Parathyroid adenoma (tissue), 2 donors: Measurements from ENCODE around the gene CFAP100.

Experiments used
- H2AFZ ChIP-seq: fragments of 300-600 bp; sonication (generic); one replicate; pipeline ENCODE4 v1.7.0; 2017; ENCODE audit warnings: antibody characterized with exemption, mild to moderate bottlenecking
- H3K27ac ChIP-seq: fragments of 300-600 bp; sonication (generic); one replicate; pipeline ENCODE4 v1.7.0; 2017
- H3K27me3 ChIP-seq: fragments of 300-600 bp; sonication (generic); one replicate; pipeline ENCODE4 v1.7.0; 2017; ENCODE audit warnings: low read length; ENCODE audit not compliant: control insufficient read depth, insufficient read depth
- H3K36me3 ChIP-seq: fragments of 300-600 bp; sonication (generic); one replicate; pipeline ENCODE4 v1.7.0; 2017; ENCODE audit warnings: low read length; ENCODE audit not compliant: control insufficient read depth, insufficient read depth
- H3K4me1 ChIP-seq: fragments of 300-600 bp; sonication (generic); one replicate; pipeline ENCODE4 v1.7.0; 2017; ENCODE audit warnings: control low read depth
- H3K4me2 ChIP-seq: fragments of 300-600 bp; sonication (generic); one replicate; pipeline ENCODE4 v1.7.0; 2017; ENCODE audit warnings: low read length
- H3K4me3 ChIP-seq: fragments of 300-600 bp; sonication (generic); one replicate; pipeline ENCODE4 v1.7.0; 2017; ENCODE audit warnings: low read depth, low read length
- H3K79me2 ChIP-seq: fragments of 300-600 bp; sonication (generic); one replicate; pipeline ENCODE4 v1.7.0; 2017; ENCODE audit warnings: control low read depth
- H3K9ac ChIP-seq: fragments of 300-600 bp; sonication (generic); one replicate; pipeline ENCODE4 v1.7.0; 2017; ENCODE audit warnings: mild to moderate bottlenecking
- H3K9me3 ChIP-seq: fragments of 300-600 bp; sonication (generic); one replicate; pipeline ENCODE4 v1.7.0; 2017; ENCODE audit warnings: low read length; ENCODE audit not compliant: control insufficient read depth
- CTCF ChIP-seq: fragments of 300-600 bp; sonication (generic); IDR thresholded peaks from one replicate; pipeline ENCODE4 v1.7.0; 2017; ENCODE audit warnings: antibody characterized with exemption, mild to moderate bottlenecking
- donor health status: primary hyperparathyroidism.

Gene CFAP100

GRCh38 chr3:126433496-126434263 lies 39.0 kb downstream of the CFAP100 start:
- H3K4me2 ChIP-seq = no peak overlapping the region
- H3K4me3 ChIP-seq = no peak overlapping the region
- H2AFZ ChIP-seq = no peak overlapping the region
- no peaks in the 10 kb centered on the region for H3K9me3 ChIP-seq
- H3K4me1 ChIP-seq = no peaks in the 10 kb centered on the region
- no peak overlapping the region for H3K27ac ChIP-seq
- H3K9ac ChIP-seq = no peak overlapping the region
- no peaks in the 10 kb centered on the region for H3K79me2 ChIP-seq
- no peaks in the 10 kb centered on the region for H3K36me3 ChIP-seq
- no peak for TF ChIP-seq CTCF
- H3K27me3 ChIP-seq = no peaks in the 10 kb centered on the region

- TF ChIP-seq CTCF = no peak
- no peaks in the 10 kb centered on the region for H3K36me3 ChIP-seq
- no peaks in the 10 kb centered on the region for H3K27me3 ChIP-seq
These were observed 39.5 kb downstream of the CFAP100 start for GRCh38 chr3:126434264-126434590.

GRCh38 chr3:126434931-126435411 lies 40.3 kb downstream of the CFAP100 start:
- no peak overlapping the region for H3K9ac ChIP-seq
- H3K4me3 ChIP-seq = no peak overlapping the region
- TF ChIP-seq CTCF = no peak
- no peak overlapping the region for H3K4me2 ChIP-seq
- no peaks in the 10 kb centered on the region for H3K4me1 ChIP-seq
- no peaks in the 10 kb centered on the region for H3K79me2 ChIP-seq
- no peak overlapping the region for H3K27ac ChIP-seq
- H3K9me3 ChIP-seq = no peaks in the 10 kb centered on the region
- H2AFZ ChIP-seq = no peak overlapping the region
- H3K36me3 ChIP-seq = no peaks in the 10 kb centered on the region
- H3K27me3 ChIP-seq = no peaks in the 10 kb centered on the region

More at GRCh38 chr3:126434264-126434590, 39.5 kb downstream of the CFAP100 start:
- H3K4me3 ChIP-seq = no peak overlapping the region
- no peak overlapping the region for H3K9ac ChIP-seq
- no peak overlapping the region for H3K4me2 ChIP-seq
- no peak overlapping the region for H3K27ac ChIP-seq
- no peaks in the 10 kb centered on the region for H3K79me2 ChIP-seq
- H3K9me3 ChIP-seq = no peaks in the 10 kb centered on the region
- H3K4me1 ChIP-seq = no peaks in the 10 kb centered on the region
- H2AFZ ChIP-seq = no peak overlapping the region

GRCh38 chr3:126435456-126436315 lies 41.0 kb downstream of the CFAP100 start:
- no peaks in the 10 kb centered on the region for H3K36me3 ChIP-seq
- no peak overlapping the region for H3K9ac ChIP-seq
- no peak for TF ChIP-seq CTCF
- no peak overlapping the region for H2AFZ ChIP-seq
- H3K9me3 ChIP-seq = no peaks in the 10 kb centered on the region
- H3K27me3 ChIP-seq = no peaks in the 10 kb centered on the region
- no peak overlapping the region for H3K27ac ChIP-seq
- no peaks in the 10 kb centered on the region for H3K4me1 ChIP-seq
- H3K4me3 ChIP-seq = no peak overlapping the region
- H3K79me2 ChIP-seq = no peaks in the 10 kb centered on the region
- H3K4me2 ChIP-seq = no peak overlapping the region
